HL-60/S4 treated with phorbol 12-myristate 13-acetate at 8.2 ng/mL for 4 days and 3 days (cell line): ENCODE data around the gene COG4.

Source experiments
- in situ Hi-C: fragments of 300-500 bp; cut with MboI; formaldehyde crosslinking; loops from 2 replicates; pipeline ENCODE4 v1.15.0; 2022; ENCODE audit warnings: low sequenced_read_pairs

Gene COG4

DNA sequence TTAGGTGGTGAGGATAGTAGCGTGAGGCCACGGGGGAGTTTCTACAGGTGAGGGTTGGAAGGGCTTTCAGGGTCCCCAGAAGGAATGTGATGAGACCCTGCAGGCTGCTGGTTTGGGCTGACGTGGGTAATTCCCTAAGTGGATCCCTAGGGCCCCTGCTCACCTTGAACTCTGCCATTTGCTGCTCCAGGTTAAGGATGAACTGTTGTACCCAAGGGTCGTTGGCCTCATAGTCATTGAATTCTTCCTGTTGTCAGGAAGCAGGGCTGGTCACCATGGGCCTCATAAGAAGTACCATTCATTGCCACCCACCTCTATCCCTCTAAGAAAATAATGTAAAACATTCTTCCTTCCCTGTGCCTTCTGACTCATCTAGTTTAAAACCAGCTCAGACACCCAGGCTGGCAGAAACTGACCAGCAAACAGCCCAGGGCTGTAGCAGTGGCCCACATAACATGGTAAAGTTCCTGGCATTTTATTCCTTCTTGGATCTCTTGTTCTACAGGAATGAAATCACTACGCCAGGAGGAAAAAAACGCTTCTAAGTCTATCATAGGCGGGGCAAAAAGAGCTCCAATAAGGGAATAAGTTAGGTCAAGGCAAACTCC is 41.3 kb downstream of the COG4 start:
- in situ Hi-C loops = loop anchor here (25.0 kb wide), 1 partner anchor 95 kb away; no protein-coding TSS in a partner anchor

- in situ Hi-C loops = loop anchor here (25.0 kb wide), 1 partner anchor 93 kb away; no protein-coding TSS in a partner anchor
Measured at GRCh38 chr16:70480127-70481105, 42.9 kb downstream of the COG4 start.

- in situ Hi-C loops = loop anchor here (25.0 kb wide), 1 partner anchor 92 kb away; no protein-coding TSS in a partner anchor
Measured at GRCh38 chr16:70478912-70479341, 44.4 kb downstream of the COG4 start.

- in situ Hi-C loops = loop anchor here (25.0 kb wide), 1 partner anchor 91 kb away; no protein-coding TSS in a partner anchor
Measured at GRCh38 chr16:70478169-70478568, 45.2 kb downstream of the COG4 start.

GRCh38 chr16:70476272-70477020 is 46.9 kb downstream of the COG4 start:
- in situ Hi-C loops = loop anchor here (25.0 kb wide), 1 partner anchor 89 kb away; no protein-coding TSS in a partner anchor

GRCh38 chr16:70475054-70475871 is 48.1 kb downstream of the COG4 start:
- in situ Hi-C loops = loop anchor here (25.0 kb wide), 1 partner anchor 88 kb away; no protein-coding TSS in a partner anchor

DNA sequence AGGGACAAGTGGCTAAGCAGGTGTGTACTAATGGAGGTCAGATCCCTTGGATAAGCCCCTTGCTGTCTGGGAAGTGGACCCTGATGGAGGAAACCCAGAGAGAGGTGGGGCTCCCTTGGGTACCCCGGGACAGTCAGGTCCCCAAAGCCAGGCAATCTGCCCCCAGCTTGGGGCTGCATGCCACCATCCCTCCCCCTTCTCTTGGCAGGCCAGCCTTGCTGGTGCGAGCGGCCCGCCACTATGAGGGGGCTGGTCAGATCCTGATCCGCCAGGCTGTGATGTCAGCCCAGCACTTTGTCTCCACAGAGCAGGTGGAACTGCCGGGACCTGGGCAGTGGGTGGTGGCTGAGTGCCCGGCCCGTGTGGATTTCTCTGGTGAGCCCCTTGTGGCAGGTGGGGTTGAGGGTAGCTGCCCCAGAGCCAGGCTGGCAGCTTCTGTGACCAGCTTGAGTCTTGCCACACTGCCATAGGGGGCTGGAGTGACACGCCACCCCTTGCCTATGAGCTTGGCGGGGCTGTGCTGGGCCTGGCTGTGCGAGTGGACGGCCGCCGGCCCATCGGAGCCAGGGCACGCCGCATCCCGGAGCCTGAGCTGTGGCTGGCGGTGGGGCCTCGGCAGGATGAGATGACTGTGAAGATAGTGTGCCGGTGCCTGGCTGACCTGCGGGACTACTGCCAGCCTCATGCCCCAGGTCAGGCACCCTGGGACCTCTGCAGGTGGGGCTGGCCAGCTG is 48.9 kb downstream of the COG4 start:
- in situ Hi-C loops = loop anchor here (25.0 kb wide), 1 partner anchor 87 kb away; no protein-coding TSS in a partner anchor

GRCh38 chr16:70473446-70474319 is 49.7 kb downstream of the COG4 start:
- in situ Hi-C loops = no loop called here

DNA sequence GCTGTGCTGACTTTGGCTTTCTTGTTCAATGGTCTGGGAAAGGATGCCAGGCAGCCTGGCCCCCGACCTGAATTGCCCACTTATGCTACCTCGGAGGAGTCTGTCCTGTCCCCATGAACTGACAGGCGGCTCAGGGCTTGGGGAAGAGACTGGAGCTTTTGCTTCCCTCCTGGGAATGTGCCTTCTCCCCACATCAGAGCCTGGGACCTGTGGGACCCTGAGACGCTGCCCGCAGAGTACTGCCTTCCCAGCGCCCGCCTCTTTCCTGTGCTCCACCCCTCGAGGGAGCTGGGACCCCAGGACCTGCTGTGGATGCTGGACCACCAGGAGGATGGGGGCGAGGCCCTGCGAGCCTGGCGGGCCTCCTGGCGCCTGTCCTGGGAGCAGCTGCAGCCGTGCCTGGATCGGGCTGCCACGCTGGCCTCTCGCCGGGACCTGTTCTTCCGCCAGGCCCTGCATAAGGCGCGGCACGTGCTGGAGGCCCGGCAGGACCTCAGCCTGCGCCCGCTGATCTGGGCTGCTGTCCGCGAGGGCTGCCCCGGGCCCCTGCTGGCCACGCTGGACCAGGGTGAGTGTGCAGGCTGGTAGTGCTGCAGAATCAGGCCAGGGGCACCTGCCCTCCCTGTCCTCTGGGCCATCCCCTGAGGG is 50.4 kb downstream of the COG4 start:
- in situ Hi-C loops = no loop called here

GRCh38 chr16:70470927-70471341 is 52.4 kb downstream of the COG4 start:
- in situ Hi-C loops = no loop called here

DNA sequence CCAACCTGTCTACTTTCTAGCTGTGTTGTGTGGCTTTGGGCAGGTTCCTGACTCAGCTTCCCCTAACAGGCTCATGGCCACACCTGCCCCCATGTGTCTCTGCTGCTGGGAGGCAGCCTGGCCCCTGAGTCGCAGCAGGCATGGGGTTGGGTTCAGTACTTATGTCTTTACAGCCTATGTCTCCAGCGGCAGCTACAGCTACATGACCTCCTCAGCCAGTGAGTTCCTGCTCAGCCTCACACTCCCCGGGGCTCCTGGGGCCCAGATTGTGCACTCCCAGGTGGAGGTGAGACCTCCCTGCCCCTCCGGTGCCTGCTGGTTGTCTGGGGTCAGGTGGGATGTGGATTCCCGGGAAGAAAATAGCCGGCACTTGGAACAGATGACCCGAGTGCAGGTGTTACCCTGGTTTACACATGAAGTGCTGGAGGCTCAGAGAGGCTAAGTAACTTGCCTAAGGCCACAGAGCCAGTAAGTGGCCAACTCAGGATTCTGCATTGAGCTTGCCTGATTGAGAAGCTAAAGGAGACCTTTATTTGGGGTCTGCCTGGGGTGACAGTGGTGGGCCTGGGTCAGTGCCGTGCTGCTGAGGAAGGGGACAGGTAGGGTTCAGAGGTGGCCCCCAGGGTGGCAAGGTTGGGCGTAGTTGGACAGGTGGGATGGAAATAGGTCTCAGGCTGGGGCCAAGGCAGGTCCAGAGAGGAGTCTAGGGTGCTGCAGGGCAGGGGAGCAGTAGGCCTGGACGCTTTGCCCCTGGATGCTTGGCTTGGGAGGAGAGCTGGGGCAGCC is 53.0 kb downstream of the COG4 start:
- in situ Hi-C loops = no loop called here

DNA sequence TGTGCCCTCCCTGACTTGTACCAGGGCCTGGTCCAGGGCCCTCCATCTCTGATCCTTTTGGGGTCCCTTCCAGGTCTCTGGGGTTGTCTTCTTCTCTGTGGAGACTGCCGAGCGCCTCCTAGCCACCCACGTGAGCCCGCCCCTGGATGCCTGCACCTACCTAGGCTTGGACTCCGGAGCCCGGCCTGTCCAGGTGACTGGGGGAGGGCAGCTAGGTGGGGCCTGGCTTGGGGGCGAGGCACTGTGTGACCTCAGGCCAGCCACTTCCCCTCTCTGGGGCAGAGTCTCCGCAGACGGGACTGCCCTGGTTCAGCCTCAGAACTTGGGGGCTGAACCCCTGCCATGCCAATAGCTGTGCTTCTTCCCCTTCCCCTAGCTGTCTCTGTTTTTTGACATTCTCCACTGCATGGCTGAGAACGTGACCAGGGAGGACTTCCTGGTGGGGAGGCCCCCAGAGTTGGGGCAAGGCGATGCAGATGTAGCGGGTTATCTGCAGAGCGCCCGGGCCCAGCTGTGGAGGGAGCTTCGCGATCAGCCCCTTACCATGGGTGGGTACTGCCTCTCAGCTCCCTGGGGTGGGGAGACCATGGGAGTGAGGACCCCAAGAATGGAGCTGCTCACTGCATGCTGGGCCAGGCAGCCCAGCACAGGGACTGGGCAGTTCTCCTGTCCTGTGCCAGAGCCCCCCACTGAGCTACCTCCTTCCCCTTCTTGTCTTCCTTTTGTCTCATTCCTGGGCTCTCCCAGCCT is 54.4 kb downstream of the COG4 start:
- in situ Hi-C loops = no loop called here

- in situ Hi-C loops = no loop called here
Measured at GRCh38 chr16:70467608-70468007, 55.7 kb downstream of the COG4 start.

GRCh38 chr16:70467113-70467512 is 56.2 kb downstream of the COG4 start:
- in situ Hi-C loops = no loop called here

DNA sequence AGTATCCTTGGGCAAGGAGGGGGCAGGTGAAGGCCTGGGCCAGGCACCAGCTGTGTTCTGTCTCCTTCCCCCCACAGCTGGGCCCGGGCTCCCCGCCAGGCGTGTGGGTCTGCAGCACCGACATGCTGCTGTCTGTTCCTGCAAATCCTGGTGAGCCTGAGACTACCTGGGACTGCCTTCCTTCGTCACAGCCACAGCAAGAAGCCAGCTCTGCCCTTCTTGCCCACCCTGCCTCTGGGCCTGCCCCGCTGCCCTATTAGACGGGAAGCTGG is 56.6 kb downstream of the COG4 start:
- in situ Hi-C loops = no loop called here

DNA sequence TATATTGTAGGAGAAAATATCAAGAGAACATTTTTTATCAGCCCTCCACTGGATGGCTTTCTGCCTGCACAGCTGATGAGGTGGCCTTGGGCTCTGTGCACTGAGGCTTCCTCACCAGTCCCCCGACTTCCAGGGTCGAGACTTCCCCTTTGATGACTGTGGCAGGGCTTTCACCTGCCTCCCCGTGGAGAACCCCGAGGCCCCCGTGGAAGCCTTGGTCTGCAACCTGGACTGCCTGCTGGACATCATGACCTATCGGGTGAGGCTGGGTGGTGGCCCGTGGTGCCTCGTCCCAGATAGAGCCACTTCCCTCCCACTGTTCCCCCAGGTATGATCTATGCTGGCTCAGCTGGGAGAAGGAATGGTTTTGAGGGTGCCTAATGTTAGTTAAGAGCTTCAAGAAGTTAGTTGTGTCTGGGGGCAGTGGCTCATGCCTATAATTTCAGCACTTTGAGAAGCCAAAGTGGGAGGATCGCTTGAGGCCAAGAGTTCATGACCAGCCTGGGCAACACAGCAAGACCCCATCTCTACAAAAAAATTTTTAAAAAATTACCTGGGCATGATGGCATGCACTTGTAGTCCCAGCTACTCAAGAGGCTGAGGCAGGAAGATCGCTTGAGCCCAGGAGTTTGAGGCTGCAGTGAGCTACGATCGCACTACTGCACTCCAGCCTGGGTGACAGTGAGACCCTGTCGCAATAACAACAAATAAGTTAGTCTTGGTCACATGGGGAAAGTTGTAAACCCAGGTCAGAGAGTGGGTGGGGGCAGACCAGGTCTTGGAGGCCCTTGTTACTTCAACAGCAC is 57.2 kb downstream of the COG4 start:
- in situ Hi-C loops = no loop called here
